ENCODE measurements around the gene NINJ2. TPM values are rescaled to one million over a fixed set of nuclear protein-coding genes. Genes with fewer than 3 reads are reported as not detected.

The NINJ2 gene
- polyA plus RNA-seq, 2 of the 4 experiments (the other 2 are of a cell fraction), result 0.76 to 1.2 TPM

DNA sequence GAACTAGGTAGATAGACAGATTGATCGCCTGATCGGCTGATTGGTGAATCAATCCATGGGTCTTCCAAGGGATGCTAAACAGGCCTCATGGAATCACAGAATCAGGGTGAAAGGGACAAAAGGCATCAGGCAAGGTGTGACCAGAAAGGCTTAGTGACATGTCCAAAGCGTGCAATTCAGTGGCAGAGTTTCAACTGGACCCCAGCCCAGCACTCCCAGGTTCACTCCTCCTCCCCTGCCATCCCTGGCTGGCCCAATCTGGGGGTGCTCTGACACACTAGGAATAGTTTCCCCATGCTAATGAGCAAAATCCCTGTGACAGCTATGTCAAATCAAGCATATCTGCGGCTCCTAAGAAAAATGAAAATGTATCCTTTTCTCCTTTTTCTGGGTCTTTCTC, 50.4 kb downstream of the NINJ2 start:
- H3K9me3 ChIP-seq, result no peaks in the 10 kb centered on the region
- ChIA-PET CTCF (interaction anchor here (0.8 to 6.1 kb wide), 7 partner anchors 15 to 337 kb away, joined by 3 to 52 read pairs (median 5); partner anchors contain the start of genes RAD52 and WNK1), POLR2A (no interaction called here)
- TF ChIP-seq ZSCAN20 (CRISPR knock-in tag; IDR thresholded peaks at IDR 0.05), result no peak
- TF ChIP-seq NPAS2 (CRISPR knock-in tag; IDR thresholded peaks at IDR 0.05; ENCODE audit: borderline replicate concordance), result no peak
- no peak for TF ChIP-seq EHMT2 (IDR thresholded peaks at IDR 0.05; ENCODE audit: low read depth)
- TF ChIP-seq MAZ (IDR thresholded peaks at IDR 0.05; ENCODE audit: borderline replicate concordance, low read depth, low read length), result no peak
- no peak for TF ChIP-seq EHF (CRISPR knock-in tag; IDR thresholded peaks at IDR 0.05)
- no peak for TF ChIP-seq MYC (IDR thresholded peaks at IDR 0.05; ENCODE audit: borderline replicate concordance, low read length)
- TF ChIP-seq HOXA7 (CRISPR knock-in tag; IDR thresholded peaks at IDR 0.05), result no peak
- no peak for TF ChIP-seq TFCP2L1 (CRISPR knock-in tag; IDR thresholded peaks at IDR 0.05)
- no peak overlapping the region; a peak in 1 of 6 replicates for H3K27ac ChIP-seq
- 93% methylated on average over 4 of the region's 4 CpGs for WGBS (ENCODE audit: missing lambda C conversion rate)
- H3K4me2 ChIP-seq, result no peak overlapping the region
- DNase-seq (ENCODE audit: low read depth in 1 of 2, low spot score in 1 of 2), result no peak
- FAIRE-seq, result no peak
- no peak overlapping the region for H3K4me3 ChIP-seq
- peaks cover 29% of the 10 kb centered on the region for H3K4me1 ChIP-seq
- no peak for ATAC-seq

DNA sequence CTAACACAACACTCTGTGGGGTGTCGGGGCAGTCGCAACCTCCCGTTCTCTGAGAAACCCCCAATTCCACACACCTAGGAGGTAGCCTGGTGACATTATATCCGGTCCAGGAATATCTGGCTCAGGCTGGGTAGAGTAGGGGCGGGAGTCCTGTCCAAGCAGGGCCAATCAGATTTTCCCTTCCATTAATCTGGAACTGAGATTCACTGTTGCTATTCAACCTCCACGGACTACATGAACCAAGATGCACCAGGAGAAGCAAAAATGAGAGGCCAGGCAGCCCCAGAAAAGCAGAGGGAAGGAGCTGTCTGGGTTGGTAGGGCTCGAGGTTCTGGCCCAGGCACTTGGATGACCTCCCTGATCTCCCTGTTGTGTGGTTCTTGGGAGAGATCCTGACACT, 51.0 kb downstream of the NINJ2 start:
- 86% methylated on average over 7 of the region's 7 CpGs for WGBS (ENCODE audit: missing lambda C conversion rate)
- ChIA-PET CTCF (interaction anchor here (0.6 to 6.1 kb wide), 6 partner anchors 10 to 157 kb away, joined by 3 to 52 read pairs (median 4); partner anchors contain the start of gene WNK1), POLR2A (no interaction called here)

DNA sequence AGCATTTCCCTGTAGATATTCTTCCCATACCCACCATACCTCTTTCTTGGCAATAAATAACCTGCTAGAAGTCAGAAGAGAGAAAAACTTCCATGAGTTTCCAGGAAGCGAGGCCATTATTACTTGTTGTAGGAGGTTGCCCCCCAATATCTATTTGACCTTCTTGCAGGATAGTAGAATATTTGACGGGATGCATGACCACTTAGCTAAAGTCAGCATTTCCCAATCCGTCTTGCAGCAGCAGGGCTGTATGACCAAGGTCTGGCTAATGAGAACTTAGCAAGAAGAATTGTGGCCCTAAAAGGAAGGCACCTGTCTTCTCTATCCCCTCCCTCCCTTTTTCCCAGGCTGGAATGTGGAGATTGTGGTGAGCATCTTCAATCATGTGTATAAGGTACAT, 51.5 kb downstream of the NINJ2 start:
- WGBS (ENCODE audit: missing lambda C conversion rate), result 96% methylated on average over 3 of the region's 3 CpGs
- no peak overlapping the region for H3K4me3 ChIP-seq
- DNase-seq (ENCODE audit: low read depth in 1 of 2, low spot score in 1 of 2), result no peak
- H3K9me3 ChIP-seq, result no peaks in the 10 kb centered on the region
- TF ChIP-seq MAFK (IDR thresholded peaks at IDR 0.05; ENCODE audit: partially characterized antibody), result no peak
- no peak for FAIRE-seq
- ChIA-PET CTCF (interaction anchor here (0.6 to 6.1 kb wide), 5 partner anchors 9 to 158 kb away, joined by 3 to 41 read pairs (median 3); no protein-coding TSS in a partner anchor), POLR2A (no interaction called here)
- no peak overlapping the region for H3K4me2 ChIP-seq
- no peak for ATAC-seq
- peaks cover 22% of the 10 kb centered on the region for H3K4me1 ChIP-seq
- 0 out of 6 replicates have a peak overlapping the region, but pooled peaks of 1 of the 2 experiments have one; percentile 15 for H3K27ac ChIP-seq

More for the DNA sequence above, 51.0 kb downstream of the NINJ2 start:
- Histone ChIP-seq H3K27ac (peak overlapping the region in 1 of 2 experiments; percentile 4; a peak in 1 of 6 replicates), H3K4me2 (no peak overlapping the region), H3K9me3 (no peaks in the 10 kb centered on the region), H3K4me3 (no peak overlapping the region), H3K4me1 (peaks cover 23% of the 10 kb centered on the region)
- DNase-seq (ENCODE audit: low read depth in 1 of 2, low spot score in 1 of 2) (no peak), ATAC-seq (no peak), FAIRE-seq (no peak)
- TF ChIP-seq HES2 (IDR thresholded peaks at IDR 0.05) (no peak), POLR2A (IDR thresholded peaks at IDR 0.05; ENCODE audit: low read length) (no peak), MAZ (IDR thresholded peaks at IDR 0.05; ENCODE audit: borderline replicate concordance, low read depth, low read length) (no peak), USF2 (IDR thresholded peaks at IDR 0.05) (no peak), HEYL (CRISPR knock-in tag; IDR thresholded peaks at IDR 0.05) (no peak), NFE2L2 (conservative IDR thresholded peaks at IDR 0.05; ENCODE audit: low read length) (no peak), ESRRA (IDR thresholded peaks at IDR 0.05; ENCODE audit: borderline replicate concordance, low read length) (no peak), MAX (IDR thresholded peaks at IDR 0.05) (no peak), RAD21 (conservative IDR thresholded peaks at IDR 0.05 in 1 of 2, IDR thresholded peaks at IDR 0.05 in 1 of 2) (no peak), EP300 (IDR thresholded peaks at IDR 0.05) (no peak), HOXB13 (CRISPR knock-in tag; IDR thresholded peaks at IDR 0.05; ENCODE audit: low read depth) (no peak), MAFK (IDR thresholded peaks at IDR 0.05; ENCODE audit: partially characterized antibody) (no peak)

DNA sequence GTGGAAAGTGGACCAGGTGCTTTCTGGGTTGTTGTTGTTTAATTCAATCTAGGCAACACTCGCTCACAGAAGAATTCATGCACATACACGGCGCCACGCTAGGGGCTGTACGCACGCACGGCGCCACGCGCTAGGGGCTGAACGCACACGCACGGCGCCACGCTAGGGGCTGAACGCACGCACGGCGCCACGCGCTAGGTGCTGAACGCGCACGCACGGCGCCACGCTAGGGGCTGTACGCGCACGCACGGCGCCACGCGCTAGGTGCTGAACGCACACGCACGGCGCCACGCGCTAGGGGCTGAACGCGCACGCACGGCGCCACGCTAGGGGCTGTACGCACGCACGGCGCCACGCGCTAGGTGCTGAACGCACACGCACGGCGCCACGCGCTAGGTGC, 54.3 kb downstream of the NINJ2 start:
- CTCF ChIA-PET, result interaction anchor here (1.2 to 6.3 kb wide), 4 partner anchors 17 to 143 kb away, joined by 3 to 34 read pairs (median 8); partner anchors contain the start of gene WNK1
- no peak for FAIRE-seq
- no peak for TF ChIP-seq ZC3H11A (IDR thresholded peaks at IDR 0.05)
- TF ChIP-seq MYC (IDR thresholded peaks at IDR 0.05; ENCODE audit: borderline replicate concordance, low read length), result no peak
- TF ChIP-seq REST (IDR thresholded peaks at IDR 0.05), result no peak
- TF ChIP-seq KDM1A (IDR thresholded peaks at IDR 0.05; ENCODE audit: low read depth), result no peak
- no peak for TF ChIP-seq EHF (CRISPR knock-in tag; IDR thresholded peaks at IDR 0.05)
- no peak for TF ChIP-seq FOSB (CRISPR knock-in tag; IDR thresholded peaks at IDR 0.05)
- no peak for TF ChIP-seq RARB (CRISPR knock-in tag; IDR thresholded peaks at IDR 0.05)
- TF ChIP-seq EHMT2 (IDR thresholded peaks at IDR 0.05; ENCODE audit: low read depth), result no peak
- no peak for TF ChIP-seq FOXS1 (CRISPR knock-in tag; IDR thresholded peaks at IDR 0.05)
- TF ChIP-seq, protein P1, sequence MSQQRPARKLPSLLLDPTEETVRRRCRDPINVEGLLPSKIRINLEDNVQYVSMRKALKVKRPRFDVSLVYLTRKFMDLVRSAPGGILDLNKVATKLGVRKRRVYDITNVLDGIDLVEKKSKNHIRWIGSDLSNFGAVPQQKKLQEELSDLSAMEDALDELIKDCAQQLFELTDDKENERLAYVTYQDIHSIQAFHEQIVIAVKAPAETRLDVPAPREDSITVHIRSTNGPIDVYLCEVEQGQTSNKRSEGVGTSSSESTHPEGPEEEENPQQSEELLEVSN (IDR thresholded peaks at IDR 0.05; ENCODE audit: borderline replicate concordance, low read depth), result no peak
- TF ChIP-seq NFE2L2 (conservative IDR thresholded peaks at IDR 0.05; ENCODE audit: low read length), result no peak

More for the DNA sequence above, 54.3 kb downstream of the NINJ2 start:
- H3K4me3 ChIP-seq, result no peak overlapping the region
- POLR2A ChIA-PET, result no interaction called here
- peaks cover 13% of the 10 kb centered on the region for H3K4me1 ChIP-seq
- H3K9me3 ChIP-seq, result no peaks in the 10 kb centered on the region
- WGBS (ENCODE audit: missing lambda C conversion rate), result 93% methylated on average over 49 of the region's 58 CpGs
- no peak overlapping the region for H3K4me2 ChIP-seq
- DNase-seq (ENCODE audit: low read depth in 1 of 2, low spot score in 1 of 2) (no peak), ATAC-seq (no peak)
- no peak overlapping the region for H3K27ac ChIP-seq

Measured in A549 (cell line).